Gastrocnemius medialis (tissue), 4 donors: ENCODE measurements around the gene CYTH4. TPM values are rescaled to one million over a fixed set of nuclear protein-coding genes. Genes with fewer than 3 reads are reported as not detected.

Source experiments
- ATAC-seq, 2 donors: fragments of 150-250 bp; one replicate each; pipeline ENCODE4 v1.9.1; 2016
- DNase-seq, 2 donors: peaks; one replicate each; pipeline ENCODE4 v3.0.0-alpha.2; 2019
- H3K27ac ChIP-seq, 4 donors: fragments of 200-600 bp; sonication (generic); 1 replicate in 1 of 4; 2 replicates in 3 of 4; pipeline ENCODE4 v1.5.1; 2016 to 2018; ENCODE audit warnings: mild to moderate bottlenecking in 2 of 4, moderate library complexity in 1 of 4
- H3K27me3 ChIP-seq, 3 donors: fragments of 200-600 bp; sonication (generic) in 2 of 3; 1 replicate in 1 of 3; 2 replicates in 2 of 3; pipeline versions ENCODE4 v1.5.1 to v1.6.0; 2016 to 2019; ENCODE audit warnings: mild to moderate bottlenecking in 1 of 3, moderate library complexity in 1 of 3
- H3K36me3 ChIP-seq, 2 donors: fragments of 200-600 bp; sonication (generic) in 1 of 2; one replicate each; pipeline ENCODE4 v1.5.1; 2017 to 2018
- H3K4me1 ChIP-seq, 2 donors: fragments of 200-600 bp; sonication (generic) in 1 of 2; one replicate each; pipeline ENCODE4 v1.5.1; 2016 to 2017; ENCODE audit warnings: mild to moderate bottlenecking in 2 of 2
- H3K4me3 ChIP-seq, 4 donors: fragments of 200-600 bp; sonication (generic) in 3 of 4; 1 replicate in 1 of 4; 2 replicates in 3 of 4; pipeline ENCODE4 v1.5.1; 2016 to 2019; ENCODE audit warnings: mild to moderate bottlenecking in 2 of 4
- H3K9me3 ChIP-seq, 3 donors: fragments of 200-600 bp; sonication (generic) in 2 of 3; 1 replicate in 1 of 3; 2 replicates in 2 of 3; pipeline ENCODE4 v1.5.1; 2016 to 2019
- POLR2A ChIP-seq, 2 donors: fragments of 450-650 bp; IDR thresholded peaks; one replicate each; pipeline ENCODE4 v1.6.1; 2017; ENCODE audit warnings: antibody characterized with exemption in 2 of 2, mild to moderate bottlenecking in 2 of 2, moderate library complexity in 2 of 2
- in situ Hi-C, 4 donors: fragments of 200-750 bp; cut with MboI; loops; one replicate each; pipeline versions ENCODE4 v1.15.0 to v1.8.0; 2017; ENCODE audit warnings: low sequenced_read_pairs in 4 of 4
- intact Hi-C: fragments of 100-400 bp; cut with DNase I; formaldehyde crosslinking; loops from one replicate; pipeline ENCODE4 v1.15.1; 2023; ENCODE audit warnings: low total_unique reads
- total RNA-seq, 4 donors: library from RNA; depleted of rRNA; stranded (reverse); fragments of >200 nt; gene quantifications; one replicate each; pipeline versions ENCODE4 v1.1.0 to v1.2.3, GENCODE V29; 2016
- TF ChIP-seq, protein P1 (sequence below), 5 experiments: fragments of 450-650 bp in 3 of 5; fragments of 200-600 bp in 2 of 5; sonication (generic) in 2 of 5; IDR thresholded peaks in 4 of 5; conservative IDR thresholded peaks in 1 of 5; 1 replicate in 4 of 5; 2 replicates in 1 of 5; pipeline ENCODE4 v1.5.1; 2016 to 2019; ENCODE audit warnings: antibody characterized with exemption in 5 of 5, mild to moderate bottlenecking in 3 of 5, moderate library complexity in 3 of 5

CYTH4 gene
- total RNA-seq, 4 donors from 2014 or later = 1.7 to 2.2 (median 2.0) TPM; not detected in 1

DNA sequence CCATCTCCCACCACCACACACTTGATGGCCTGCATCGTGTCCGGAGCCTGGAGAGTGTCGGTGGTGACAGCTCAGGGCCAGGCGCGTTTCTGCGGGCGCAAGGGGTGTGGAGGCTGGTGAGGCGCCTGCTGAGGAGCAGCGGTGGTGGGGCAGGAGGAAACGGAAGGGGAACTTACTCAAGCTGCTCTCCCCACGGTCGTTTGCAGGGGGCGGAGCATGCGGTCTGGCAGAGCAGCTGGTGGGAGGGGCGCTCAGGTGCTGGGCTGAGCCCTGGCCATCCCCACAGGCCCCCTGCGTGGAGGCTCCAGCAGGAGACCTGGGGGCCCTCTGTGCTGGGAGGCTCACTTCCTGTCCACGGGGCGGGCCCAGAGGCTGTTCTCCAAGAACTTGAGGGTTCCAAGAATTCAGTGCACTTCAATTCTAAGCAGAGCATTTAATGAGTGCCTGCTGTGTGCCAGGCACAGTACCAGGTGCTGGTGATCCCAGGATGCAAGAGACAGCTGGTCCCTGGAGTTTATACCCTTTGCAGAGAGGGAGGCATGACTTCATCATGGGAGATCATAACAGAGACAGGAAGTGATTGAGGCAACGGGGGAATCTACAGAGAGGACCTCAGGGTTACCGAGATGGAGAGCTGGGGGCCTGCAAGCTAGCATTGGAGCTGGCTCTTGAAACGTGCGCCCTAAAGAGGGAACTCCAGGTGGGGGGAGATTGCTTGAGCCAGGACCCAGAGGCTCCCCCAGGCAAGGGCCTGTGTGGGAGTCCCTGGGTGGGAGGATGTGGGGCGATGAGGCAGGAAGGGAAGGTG is 38.0 kb upstream of the CYTH4 start, which contains the start of gene RAC2:
RAC2 (minus strand) TSS at position 156 of the 808 bp plus-strand sequence; CDS start at position 35, 121 bp downstream.
- H3K4me1 ChIP-seq = no peaks in the 10 kb centered on the region

DNA sequence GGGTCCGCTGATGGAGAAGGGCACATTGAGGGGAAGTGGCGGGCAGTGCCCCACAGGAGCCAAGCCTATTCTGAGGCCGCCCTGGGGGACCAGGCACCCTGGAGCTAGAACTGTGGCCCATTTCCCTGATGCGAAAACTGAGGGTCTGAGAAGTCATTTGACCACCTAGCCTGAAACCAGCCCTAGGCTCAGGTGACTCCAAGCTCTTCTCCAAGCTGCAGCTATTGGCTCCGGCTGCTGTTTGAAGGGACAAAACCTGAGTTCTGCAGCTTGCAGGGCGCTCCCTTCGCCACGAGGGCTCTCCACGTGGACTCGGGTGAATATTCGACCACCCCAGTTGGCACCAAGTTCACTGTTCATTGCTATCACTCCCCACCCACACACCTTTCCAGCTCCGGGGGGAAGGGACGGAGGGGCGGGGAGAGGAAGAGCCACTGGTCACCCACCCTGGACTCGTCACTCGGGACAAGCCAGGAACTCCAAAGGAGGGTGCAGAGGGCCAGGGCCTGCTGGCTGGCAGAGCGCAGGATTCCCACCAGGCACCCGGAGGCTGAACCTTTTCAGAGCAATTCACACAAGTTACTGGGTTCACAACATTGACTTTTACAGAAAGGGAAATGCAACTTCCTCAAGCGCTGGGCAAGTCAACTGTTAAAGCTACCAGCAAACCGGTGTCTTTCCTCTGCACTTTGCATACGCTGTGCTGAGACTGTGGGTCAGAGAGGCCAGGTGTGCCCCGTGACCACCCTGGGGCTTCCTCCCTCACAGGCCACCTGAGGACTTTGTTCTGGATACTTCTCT is 37.2 kb upstream of the CYTH4 start:
- ATAC-seq (no peak), DNase-seq (no peak)
- H3K4me3 ChIP-seq = no peak overlapping the region
- in situ Hi-C loops = no loop called here
- H3K27ac ChIP-seq = no peak overlapping the region
- H3K9me3 ChIP-seq = no peaks in the 10 kb centered on the region
- intact Hi-C loops = no loop called here
- H3K36me3 ChIP-seq = no peaks in the 10 kb centered on the region
- H3K4me1 ChIP-seq = no peaks in the 10 kb centered on the region
- peaks cover 14 to 36% (median 20%) of the 10 kb centered on the region in 3 donors for H3K27me3 ChIP-seq
- TF ChIP-seq, protein P1, sequence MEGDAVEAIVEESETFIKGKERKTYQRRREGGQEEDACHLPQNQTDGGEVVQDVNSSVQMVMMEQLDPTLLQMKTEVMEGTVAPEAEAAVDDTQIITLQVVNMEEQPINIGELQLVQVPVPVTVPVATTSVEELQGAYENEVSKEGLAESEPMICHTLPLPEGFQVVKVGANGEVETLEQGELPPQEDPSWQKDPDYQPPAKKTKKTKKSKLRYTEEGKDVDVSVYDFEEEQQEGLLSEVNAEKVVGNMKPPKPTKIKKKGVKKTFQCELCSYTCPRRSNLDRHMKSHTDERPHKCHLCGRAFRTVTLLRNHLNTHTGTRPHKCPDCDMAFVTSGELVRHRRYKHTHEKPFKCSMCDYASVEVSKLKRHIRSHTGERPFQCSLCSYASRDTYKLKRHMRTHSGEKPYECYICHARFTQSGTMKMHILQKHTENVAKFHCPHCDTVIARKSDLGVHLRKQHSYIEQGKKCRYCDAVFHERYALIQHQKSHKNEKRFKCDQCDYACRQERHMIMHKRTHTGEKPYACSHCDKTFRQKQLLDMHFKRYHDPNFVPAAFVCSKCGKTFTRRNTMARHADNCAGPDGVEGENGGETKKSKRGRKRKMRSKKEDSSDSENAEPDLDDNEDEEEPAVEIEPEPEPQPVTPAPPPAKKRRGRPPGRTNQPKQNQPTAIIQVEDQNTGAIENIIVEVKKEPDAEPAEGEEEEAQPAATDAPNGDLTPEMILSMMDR (IDR thresholded peaks at IDR 0.05 in 4 of 5, conservative IDR thresholded peaks at IDR 0.05 in 1 of 5) = no peak
- TF ChIP-seq POLR2A (IDR thresholded peaks at IDR 0.05) = no peak

More for the DNA sequence above, 38.0 kb upstream of the CYTH4 start, which contains the start of gene RAC2:
- ATAC-seq (no peak), DNase-seq (peak; percentile 22 to 41)
- H3K4me3 ChIP-seq = peak within 1 kb of the TSS in 1 of 4 donors; percentile 30
- in situ Hi-C loops (no loop called here), intact Hi-C loops (no loop called here)
- H3K36me3 ChIP-seq = no peaks in the 10 kb centered on the region
- no peaks in the 10 kb centered on the region for H3K9me3 ChIP-seq
- H3K27me3 ChIP-seq = peaks cover 14 to 39% (median 23%) of the 10 kb centered on the region in 3 donors
- H3K27ac ChIP-seq = no peak within 1 kb of the TSS
- TF ChIP-seq POLR2A (IDR thresholded peaks at IDR 0.05) = no peak
- TF ChIP-seq, protein P1 (IDR thresholded peaks at IDR 0.05 in 4 of 5, conservative IDR thresholded peaks at IDR 0.05 in 1 of 5) = no peak

GRCh38 chr22:37245740-37246139 is 36.6 kb upstream of the CYTH4 start:
- Histone ChIP-seq H3K4me1 (no peaks in the 10 kb centered on the region), H3K4me3 (no peak overlapping the region), H3K36me3 (no peaks in the 10 kb centered on the region), H3K27me3 (peaks cover 14 to 32% (median 21%) of the 10 kb centered on the region in 3 donors), H3K9me3 (no peaks in the 10 kb centered on the region), H3K27ac (no peak overlapping the region)
- in situ Hi-C loops (no loop called here), intact Hi-C loops (no loop called here)
- DNase-seq (no peak), ATAC-seq (no peak)
- TF ChIP-seq, protein P1 (IDR thresholded peaks at IDR 0.05 in 4 of 5, conservative IDR thresholded peaks at IDR 0.05 in 1 of 5) = no peak
- no peak for TF ChIP-seq POLR2A (IDR thresholded peaks at IDR 0.05)

GRCh38 chr22:37248251-37248650 is 34.1 kb upstream of the CYTH4 start:
- peaks cover 12 to 21% (median 13%) of the 10 kb centered on the region in 3 donors for H3K27me3 ChIP-seq
- no peaks in the 10 kb centered on the region for H3K36me3 ChIP-seq
- intact Hi-C loops = no loop called here
- TF ChIP-seq, protein P1 (IDR thresholded peaks at IDR 0.05 in 4 of 5, conservative IDR thresholded peaks at IDR 0.05 in 1 of 5) = no peak
- no peak for TF ChIP-seq POLR2A (IDR thresholded peaks at IDR 0.05)
- DNase-seq (no peak), ATAC-seq (no peak)
- no peak overlapping the region for H3K4me3 ChIP-seq
- in situ Hi-C loops = no loop called here
- no peak overlapping the region for H3K27ac ChIP-seq
- no peaks in the 10 kb centered on the region for H3K9me3 ChIP-seq
- no peaks in the 10 kb centered on the region for H3K4me1 ChIP-seq
